HCT116 (cell line): ENCODE results near the gene LILRA2. TPM values are rescaled to one million over a fixed set of nuclear protein-coding genes. Genes with fewer than 3 reads are reported as not detected.
"Not testable (repeated sequence)": the region's sequence is repeated elsewhere in the genome, so short reads cannot be mapped to it uniquely, and the experiment has no call there.

ENCODE experiments used
- ATAC-seq: fragments of 200-7000 bp; cut with Tn5 transposase; 2 replicates; pipeline ENCODE4 v1.9.1; 2020; ENCODE audit warnings: mild to moderate bottlenecking, moderate library complexity
- BruUV-seq: library from RNA; stranded (reverse); fragments of 400-500 nt; replicated peaks from 2 replicates; lab custom pipeline; 2021; lab: Mats Ljungman, UMichigan
- CTCF ChIA-PET: fragments of 300-600 bp; sonication (Branson Sonifier 250); formaldehyde crosslinking; loops from one replicate; lab custom pipeline; 2021; ENCODE audit warnings: antibody characterized with exemption; lab: Charles Lee
- POLR2A ChIA-PET: fragments of 300-600, 350-600 bp; sonication (Branson Sonifier 250); formaldehyde crosslinking; loops from one replicate; lab custom pipeline; 2021; ENCODE audit warnings: antibody characterized with exemption; lab: Charles Lee
- RAD21 ChIA-PET, 2 experiments: fragments of 300-600 bp; sonication (Branson Sonifier 250); formaldehyde crosslinking; loops; one replicate each; lab custom pipeline; 2023; ENCODE audit warnings: low total read pairs in 2 of 2; ENCODE audit not compliant: uncharacterized antibody in 2 of 2, unreplicated experiment in 2 of 2, low non-redundant PET in 1 of 2; lab: Charles Lee
- DNase-seq: peaks from one replicate; pipeline ENCODE4 v3.0.0-alpha.2; 2010; ENCODE audit warnings: low read depth, low spot score
- H2AFZ ChIP-seq: fragments of 200-600 bp; shearing (Covaris generic), sonication (generic); 2 replicates; pipeline ENCODE4 v1.6.1; 2017; ENCODE audit warnings: low read depth, mixed run types, mixed read lengths, antibody characterized with exemption, low read length; ENCODE audit not compliant: poor library complexity, severe bottlenecking
- H3K27ac ChIP-seq: 2 replicates; pipeline ENCODE4 v1.5.1; 2012; ENCODE audit warnings: low read depth, low read length
- H3K27me3 ChIP-seq: fragments of 200-600 bp; sonication (generic); 2 replicates; pipeline ENCODE4 v1.6.1; 2016; ENCODE audit warnings: mixed run types, low read length, mixed read lengths; ENCODE audit not compliant: insufficient read depth
- H3K36me3 ChIP-seq, 2 experiments: fragments of 200-500 bp in 1 of 2; fragments of 200-600 bp in 1 of 2; sonication (Bioruptor generic) in 1 of 2; sonication (generic) in 1 of 2; 2 replicates each; pipeline versions ENCODE4 v1.5.1 to v1.6.1; 2014 to 2016; ENCODE audit warnings: low read length in 2 of 2, inconsistent platforms in 1 of 2, mixed read lengths in 1 of 2, mixed run types in 1 of 2; ENCODE audit not compliant: insufficient read depth in 2 of 2, control insufficient read depth in 1 of 2
- H3K4me1 ChIP-seq, 2 experiments: fragments of 200-600 bp in 1 of 2; sonication (generic) in 1 of 2; 2 replicates each; pipeline versions ENCODE4 v1.5.1 to v1.6.1; 2012 to 2017; ENCODE audit warnings: low read length in 2 of 2, inconsistent platforms in 1 of 2, mild to moderate bottlenecking in 1 of 2, mixed read lengths in 1 of 2, mixed run types in 1 of 2, moderate library complexity in 1 of 2; ENCODE audit not compliant: insufficient read depth in 2 of 2, control insufficient read depth in 1 of 2
- H3K4me2 ChIP-seq: fragments of 200-600 bp; sonication (generic); 2 replicates; pipeline ENCODE4 v1.6.1; 2017; ENCODE audit warnings: mixed run types, low read length, mixed read lengths
- H3K4me3 ChIP-seq, 2 experiments: fragments of 200-600 bp in 1 of 2; sonication (generic) in 1 of 2; replicated peaks in 1 of 2; 2 replicates each; pipeline ENCODE4 v1.5.1; 2011 to 2016; ENCODE audit warnings: low read length in 2 of 2, control low read depth in 1 of 2, low read depth in 1 of 2, mild to moderate bottlenecking in 1 of 2, mixed read lengths in 1 of 2, mixed run types in 1 of 2
- H3K79me2 ChIP-seq: fragments of 200-600 bp; sonication (generic); 2 replicates; pipeline ENCODE4 v1.6.1; 2017; ENCODE audit warnings: mild to moderate bottlenecking, mixed run types, low read length, moderate library complexity, mixed read lengths; ENCODE audit not compliant: insufficient read depth
- H3K9ac ChIP-seq: fragments of 200-600 bp; sonication (generic); 2 replicates; pipeline ENCODE4 v1.6.1; 2016; ENCODE audit warnings: low read length, mixed read lengths
- H3K9me2 ChIP-seq: fragments of 200-600 bp; sonication (generic), shearing (Covaris generic); 2 replicates; pipeline ENCODE4 v1.6.1; 2017; ENCODE audit warnings: mixed run types, mild to moderate bottlenecking, moderate library complexity; ENCODE audit not compliant: insufficient read depth
- H3K9me3 ChIP-seq, 2 experiments: fragments of 200-500 bp in 1 of 2; fragments of 200-600 bp in 1 of 2; sonication (Bioruptor generic) in 1 of 2; sonication (generic) in 1 of 2; 2 replicates each; pipeline ENCODE4 v1.6.1; 2014 to 2017; ENCODE audit warnings: low read length in 2 of 2, mixed read lengths in 2 of 2, inconsistent platforms in 1 of 2, low read depth in 1 of 2, mild to moderate bottlenecking in 1 of 2, mixed run types in 1 of 2, moderate library complexity in 1 of 2; ENCODE audit not compliant: control insufficient read depth in 1 of 2, insufficient read depth in 1 of 2
- H4K20me1 ChIP-seq: fragments of 200-600 bp; sonication (generic), shearing (Covaris generic); 2 replicates; pipeline ENCODE4 v1.6.1; 2017; ENCODE audit warnings: mixed run types, mild to moderate bottlenecking, moderate library complexity; ENCODE audit not compliant: insufficient read depth
- CBX3 ChIP-seq: IDR thresholded peaks from 2 replicates; pipeline ENCODE4 v1.6.1; 2012; ENCODE audit warnings: low read depth
- CEBPB ChIP-seq: IDR thresholded peaks from 2 replicates; pipeline ENCODE4 v1.6.1; 2012; ENCODE audit warnings: low read depth
- CTCF ChIP-seq, 3 experiments: fragments of 200-600 bp in 1 of 3; sonication (generic) in 1 of 3; IDR thresholded peaks in 2 of 3; conservative IDR thresholded peaks in 1 of 3; 2 replicates each; pipeline ENCODE4 v1.5.1; 2012 to 2017; ENCODE audit warnings: low read depth in 2 of 3, low read length in 2 of 3, antibody characterized with exemption in 1 of 3, borderline replicate concordance in 1 of 3, control low read depth in 1 of 3, mild to moderate bottlenecking in 1 of 3, mixed read lengths in 1 of 3, mixed run types in 1 of 3, moderate library complexity in 1 of 3; ENCODE audit not compliant: insufficient read depth in 1 of 3
- ELF1 ChIP-seq: IDR thresholded peaks from 2 replicates; pipeline ENCODE4 v1.6.1; 2012; ENCODE audit warnings: low read depth, borderline replicate concordance
- EZH2 ChIP-seq: fragments of 200-600 bp; sonication (generic); IDR thresholded peaks from 2 replicates; pipeline ENCODE4 v1.6.1; 2017; ENCODE audit warnings: antibody characterized with exemption, mixed run types
- POLR2A ChIP-seq: IDR thresholded peaks from 2 replicates; pipeline ENCODE4 v1.7.0; 2011; ENCODE audit warnings: borderline replicate concordance; ENCODE audit not compliant: insufficient read depth, insufficient read length; ENCODE audit errors: extremely low read depth
- POLR2AphosphoS5 ChIP-seq: IDR thresholded peaks from 2 replicates; pipeline ENCODE4 v1.6.1; 2011; ENCODE audit warnings: mild to moderate bottlenecking, low read depth, low read length, moderate library complexity
- REST ChIP-seq: IDR thresholded peaks from 2 replicates; pipeline ENCODE4 v1.6.1; 2012; ENCODE audit warnings: low read depth
- SIN3A ChIP-seq: IDR thresholded peaks from 2 replicates; pipeline ENCODE4 v1.6.1; 2012; ENCODE audit warnings: low read depth
- SP1 ChIP-seq: IDR thresholded peaks from 2 replicates; pipeline ENCODE4 v1.6.1; 2012; ENCODE audit warnings: low read depth
- SRF ChIP-seq: IDR thresholded peaks from 2 replicates; pipeline ENCODE4 v1.6.1; 2012; ENCODE audit warnings: low read depth
- TCF7L2 ChIP-seq: IDR thresholded peaks from 2 replicates; pipeline ENCODE4 v1.7.0; 2011; ENCODE audit warnings: borderline replicate concordance, inconsistent platforms; ENCODE audit not compliant: insufficient read depth, insufficient read length; ENCODE audit errors: extremely low read depth
- ZNF274 ChIP-seq: fragments of 200-500 bp; sonication (Bioruptor generic); IDR thresholded peaks from 2 replicates; pipeline ENCODE4 v1.6.1; 2014; ENCODE audit warnings: mild to moderate bottlenecking, low read depth, low read length, inconsistent platforms
- intact Hi-C: fragments of 100-400 bp; cut with micrococcal nuclease; formaldehyde crosslinking; loops from 2 replicates; pipeline ENCODE4 v1.10.0; 2022
- total RNA-seq: library from RNA; stranded (reverse); gene quantifications from one replicate; pipeline ENCODE4 v1.2.1, GENCODE V29; 2021; ENCODE audit not compliant: unreplicated experiment
- TF ChIP-seq, protein P1 (sequence below): IDR thresholded peaks from 2 replicates; pipeline ENCODE4 v1.6.1; 2012

The LILRA2 gene
- total RNA-seq, 1 experiment from 2014 or later, result not detected

DNA sequence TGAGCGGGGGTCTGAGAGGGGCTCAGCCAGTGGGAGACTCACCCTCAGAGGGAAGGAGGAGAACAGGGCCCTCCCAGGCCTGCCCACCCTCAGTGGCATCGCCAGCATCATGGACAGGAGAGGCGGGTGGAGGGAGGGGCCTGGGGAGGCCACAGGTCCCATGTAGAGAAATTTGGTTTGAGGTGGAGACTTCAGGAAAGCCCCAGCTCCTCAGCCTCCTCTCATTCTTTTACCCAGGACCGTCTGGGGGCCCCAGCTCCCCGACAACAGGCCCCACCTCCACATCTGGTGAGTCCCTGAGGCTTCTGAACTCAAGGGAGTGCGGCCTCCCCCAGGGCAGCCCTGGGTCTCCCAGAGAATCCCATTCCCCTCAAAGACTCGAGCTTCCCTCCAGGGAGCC lies 59.8 kb downstream of the LILRA2 start (continued):
- TF ChIP-seq ELF1, result no peak
- TF ChIP-seq ZNF274, result no peak
- TF ChIP-seq SIN3A, result no peak
- no peak for TF ChIP-seq CEBPB
- no peak for TF ChIP-seq TCF7L2
- TF ChIP-seq, protein P1, sequence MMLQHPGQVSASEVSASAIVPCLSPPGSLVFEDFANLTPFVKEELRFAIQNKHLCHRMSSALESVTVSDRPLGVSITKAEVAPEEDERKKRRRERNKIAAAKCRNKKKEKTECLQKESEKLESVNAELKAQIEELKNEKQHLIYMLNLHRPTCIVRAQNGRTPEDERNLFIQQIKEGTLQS, result no peak

GRCh38 chr19:54636081-54636480 lies 62.5 kb downstream of the LILRA2 start:
- intact Hi-C loops, H4K20me1 ChIP-seq, H3K4me3 ChIP-seq, CTCF ChIA-PET, H3K9ac ChIP-seq, ATAC-seq, H3K9me3 ChIP-seq, H2AFZ ChIP-seq, BruUV-seq, H3K9me2 ChIP-seq, DNase-seq, H3K4me1 ChIP-seq, H3K4me2 ChIP-seq, POLR2A ChIA-PET, H3K79me2 ChIP-seq, RAD21 ChIA-PET, H3K27ac ChIP-seq, H3K36me3 ChIP-seq: not testable (repeated sequence)
- H3K27me3 ChIP-seq, result peaks cover 34% of the 10 kb centered on the region

GRCh38 chr19:54638683-54639082 lies 65.1 kb downstream of the LILRA2 start:
- peaks cover 30% of the 10 kb centered on the region for H3K27me3 ChIP-seq
- CTCF ChIA-PET, result interaction anchor here (1.8 kb wide), 1 partner anchor 16 kb away, joined by 5 read pairs; no protein-coding TSS in a partner anchor
- DNase-seq (no peak), ATAC-seq (no peak)
- no peaks in the 10 kb centered on the region for H3K4me1 ChIP-seq
- BruUV-seq, result no TSS peak
- intact Hi-C loops, result no loop called here
- POLR2A ChIA-PET, result no interaction called here
- H4K20me1 ChIP-seq, result no peaks in the 10 kb centered on the region
- no peak overlapping the region for H3K4me3 ChIP-seq
- no peaks in the 10 kb centered on the region for H3K36me3 ChIP-seq
- RAD21 ChIA-PET, result no interaction called here
- no peaks in the 10 kb centered on the region for H3K79me2 ChIP-seq
- no peak overlapping the region for H3K4me2 ChIP-seq
- no peaks in the 10 kb centered on the region for H3K9me2 ChIP-seq
- H3K27ac ChIP-seq, result no peak overlapping the region
- H3K9me3 ChIP-seq, result no peaks in the 10 kb centered on the region
- no peak overlapping the region for H2AFZ ChIP-seq
- H3K9ac ChIP-seq, result no peak overlapping the region
- TF ChIP-seq POLR2A, result no peak
- TF ChIP-seq SRF, result no peak
- TF ChIP-seq, protein P1, result no peak
- TF ChIP-seq POLR2AphosphoS5, result no peak
- no peak for TF ChIP-seq REST
- no peak for TF ChIP-seq EZH2
- TF ChIP-seq CBX3, result no peak
- TF ChIP-seq SP1, result no peak
- TF ChIP-seq ELF1, result no peak
- no peak for TF ChIP-seq CEBPB
- no peak for TF ChIP-seq CTCF (IDR thresholded peaks at IDR 0.05 in 2 of 3, conservative IDR thresholded peaks at IDR 0.05 in 1 of 3; ENCODE audit: borderline replicate concordance in 1 of 3, insufficient read depth in 1 of 3, low read depth in 2 of 3, low read length in 2 of 3)
